Inferior parietal cortex (tissue), 1 donor: ENCODE data around the gene MAST4.
"Not testable (repeated sequence)": the region's sequence is repeated elsewhere in the genome, so short reads cannot be mapped to it uniquely, and the experiment has no call there.

ENCODE experiments used
- DNase-seq: peaks from one replicate; pipeline ENCODE4 v3.0.0-alpha.2; 2016; ENCODE audit errors: extremely low spot score

MAST4 gene

DNA sequence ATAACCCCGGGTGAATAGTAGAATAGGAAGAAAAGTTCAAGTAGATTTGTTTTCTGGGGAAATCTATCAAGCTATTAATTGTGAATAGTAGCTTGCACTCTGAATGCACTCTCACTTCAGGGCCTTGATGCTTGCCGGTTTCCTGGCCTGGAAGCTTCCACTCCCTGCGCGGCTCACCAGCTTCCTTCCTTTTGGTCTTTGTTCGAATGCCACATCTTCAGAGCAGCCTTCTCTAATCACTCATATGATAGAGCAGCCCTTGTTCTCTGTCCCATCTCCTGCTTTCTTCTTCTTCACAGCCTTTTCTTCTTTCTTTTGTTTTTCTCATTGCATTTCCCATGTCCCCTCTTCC, 146.7 kb downstream of the MAST4 start:
- DNase-seq: no peak

DNA sequence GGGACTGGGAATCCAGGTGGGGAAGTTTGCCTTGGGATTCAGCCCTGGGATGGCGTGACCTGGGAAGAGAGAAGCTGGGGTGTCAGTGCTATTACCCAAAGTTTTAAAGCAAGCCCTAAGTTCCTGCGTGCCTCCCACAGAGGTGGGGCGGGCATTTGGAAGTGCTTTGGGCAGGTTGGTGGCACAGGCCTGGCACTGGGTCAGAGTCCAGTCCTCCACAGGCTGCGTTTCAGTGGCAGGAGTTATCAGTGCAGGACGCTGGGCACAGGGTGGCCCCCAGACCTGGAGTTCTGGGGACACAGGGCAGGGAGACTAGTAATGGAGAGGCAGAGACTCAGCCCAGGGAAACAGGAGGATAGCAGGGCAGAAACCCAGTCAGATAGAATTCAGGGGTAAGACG, 147.2 kb downstream of the MAST4 start:
- DNase-seq: no peak

DNA sequence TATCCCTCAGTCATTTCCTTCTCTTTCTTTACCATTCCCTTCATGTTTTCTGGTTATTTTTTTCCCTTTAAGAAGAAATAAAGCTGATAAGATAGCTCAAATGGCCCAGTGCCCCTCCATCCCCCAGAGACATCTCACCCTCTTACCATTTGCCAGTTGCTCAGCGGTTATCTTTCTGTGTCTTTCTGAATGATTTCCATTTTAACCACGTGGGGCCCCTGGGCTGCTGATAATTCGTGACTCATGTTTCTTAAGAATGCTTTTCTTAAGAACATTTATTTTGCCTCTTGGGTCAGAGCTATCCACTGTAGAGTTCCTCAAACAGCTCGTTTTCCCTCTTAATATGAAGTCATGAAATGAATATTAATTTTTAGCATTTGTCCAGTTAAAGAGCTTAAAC, 147.8 kb downstream of the MAST4 start:
- no peak for DNase-seq

DNA sequence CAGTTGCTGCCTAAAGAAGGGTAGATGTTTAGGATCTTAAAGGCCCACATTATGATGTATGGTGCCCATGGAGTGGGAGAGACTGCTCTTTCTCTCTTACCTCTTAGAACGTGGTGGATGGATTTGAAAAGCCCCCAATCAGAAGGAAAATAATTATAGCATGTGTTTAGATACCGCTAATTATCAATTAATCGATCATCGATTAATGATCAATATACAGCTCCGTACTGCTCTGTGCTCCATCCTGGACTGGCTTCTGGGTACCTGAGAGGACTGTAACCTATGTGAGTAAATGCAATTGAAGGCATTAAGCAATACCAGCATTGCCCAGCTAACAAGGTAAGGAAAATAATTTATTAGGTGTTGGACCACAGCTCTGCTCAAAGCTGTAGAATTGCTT, 149.1 kb downstream of the MAST4 start:
- DNase-seq: no peak

DNA sequence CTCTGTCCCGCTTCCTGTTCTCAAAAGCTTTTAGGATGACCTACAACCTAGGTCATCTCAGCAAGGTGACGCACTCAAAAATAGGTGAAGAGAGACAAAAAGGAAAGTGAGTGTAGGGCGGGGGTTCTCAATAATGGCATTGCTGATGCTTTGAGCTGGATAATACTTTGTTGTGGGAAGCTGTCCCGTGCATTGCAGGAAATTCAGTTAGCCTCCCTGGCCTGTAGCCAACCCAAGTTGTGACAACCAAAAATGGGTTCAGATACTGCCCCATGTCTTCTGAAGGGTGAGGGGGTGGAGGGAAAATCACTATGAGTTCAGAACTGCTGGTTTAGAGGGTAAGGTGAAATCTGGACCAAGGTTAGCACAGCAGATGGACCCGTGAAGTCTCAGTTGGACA, 151.4 kb downstream of the MAST4 start:
- DNase-seq: no peak

DNA sequence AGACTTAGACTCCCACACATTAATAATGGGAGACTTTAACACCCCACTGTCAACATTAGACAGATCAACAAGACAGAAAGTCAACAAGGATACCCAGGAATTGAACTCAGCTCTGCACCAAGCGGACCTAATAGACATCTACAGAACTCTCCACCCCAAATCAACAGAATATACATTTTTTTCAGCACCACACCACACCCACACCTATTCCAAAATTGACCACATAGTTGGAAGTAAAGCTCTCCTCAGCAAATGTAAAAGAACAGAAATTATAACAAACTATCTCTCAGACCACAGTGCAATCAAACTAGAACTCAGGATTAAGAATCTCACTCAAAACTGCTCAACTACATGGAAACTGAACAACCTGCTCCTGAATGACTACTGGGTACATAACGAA, 156.5 kb downstream of the MAST4 start:
- not testable (repeated sequence) for DNase-seq

DNA sequence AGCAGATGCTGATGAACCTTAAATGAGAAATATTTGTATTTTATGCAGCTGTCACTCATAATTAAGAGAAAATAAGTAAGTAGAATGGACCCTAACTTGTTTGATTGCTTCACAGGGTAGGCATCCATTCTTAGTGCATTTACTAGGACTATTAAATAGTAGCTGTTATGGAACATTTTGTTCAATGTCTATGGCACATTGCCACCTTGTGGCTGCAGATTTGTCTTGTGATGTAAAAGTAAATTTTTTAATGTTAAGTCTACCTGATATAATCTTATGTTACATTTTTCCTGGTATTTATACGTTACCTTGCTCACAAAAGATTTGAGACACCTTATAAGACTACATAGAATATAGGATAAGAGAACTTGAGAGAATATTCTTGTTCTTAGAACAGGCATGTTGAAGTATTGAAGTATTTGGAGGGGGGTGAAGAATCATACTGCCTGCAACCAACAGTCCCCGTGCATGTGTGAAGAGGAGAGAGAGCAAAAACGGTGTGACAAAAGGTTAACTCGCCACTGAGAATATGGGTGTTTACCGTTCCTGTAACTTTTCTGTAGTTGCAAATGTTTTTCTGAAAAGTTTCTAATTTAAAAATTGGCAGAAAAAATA, 161.1 kb downstream of the MAST4 start:
- DNase-seq: peak; percentile 68

DNA sequence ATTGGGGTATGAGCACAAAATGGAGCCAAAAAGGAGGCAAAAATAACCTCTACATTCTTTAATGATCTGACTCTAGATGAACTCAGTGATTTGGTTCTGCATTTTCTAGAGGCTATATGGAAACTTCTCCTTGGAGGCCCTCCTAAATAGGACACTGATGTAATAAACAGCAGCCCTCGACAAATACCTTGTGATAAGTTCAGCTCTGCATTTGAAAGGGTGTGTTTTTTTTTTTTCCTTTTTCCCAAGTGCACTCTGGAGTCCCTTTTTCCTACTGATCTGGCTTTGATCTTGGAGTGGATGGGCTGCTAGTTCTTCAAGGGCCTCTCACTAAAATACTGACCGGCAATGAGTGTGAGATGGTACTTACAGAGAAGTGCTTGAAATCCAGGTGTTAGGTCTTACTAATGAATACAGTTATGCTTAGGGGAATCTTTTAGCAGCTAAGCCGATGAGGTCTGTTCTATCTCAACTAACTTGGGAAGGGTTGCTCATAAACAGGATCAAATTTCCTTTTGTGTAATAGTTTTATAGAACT, 161.7 kb downstream of the MAST4 start:
- DNase-seq: no peak

DNA sequence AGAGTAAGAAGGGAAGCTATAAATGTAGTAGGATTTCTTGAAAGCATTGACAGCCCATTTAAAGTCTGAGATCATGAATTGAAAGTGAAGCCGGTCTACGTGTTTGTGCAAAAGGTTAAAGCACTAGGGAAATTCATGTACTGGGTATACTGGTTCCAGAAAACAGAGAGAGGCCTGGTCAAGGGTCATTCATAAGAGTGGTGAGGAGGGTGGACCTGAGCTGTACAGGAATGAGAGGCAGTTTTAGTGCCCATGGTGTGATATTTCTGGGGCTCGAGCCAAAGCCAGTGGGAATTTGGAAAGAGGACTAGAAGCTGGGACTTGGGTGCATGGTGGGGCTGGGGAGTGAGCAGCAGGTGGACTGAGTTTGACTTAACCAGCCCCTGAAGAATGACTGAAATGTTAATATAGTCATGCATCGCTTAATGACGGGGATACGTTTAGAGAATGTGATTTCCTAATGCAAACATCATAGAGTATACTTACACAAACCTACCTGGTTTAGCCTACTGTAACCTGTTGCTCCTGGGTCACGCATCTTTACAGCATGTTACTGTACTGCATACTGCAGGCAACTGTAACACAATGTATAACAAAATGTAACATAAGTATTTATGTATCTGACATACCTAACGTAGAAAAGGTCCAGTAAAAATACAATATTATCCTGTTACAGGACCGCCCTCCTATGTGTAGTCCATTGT, 173.0 kb downstream of the MAST4 start:
- no peak for DNase-seq

DNA sequence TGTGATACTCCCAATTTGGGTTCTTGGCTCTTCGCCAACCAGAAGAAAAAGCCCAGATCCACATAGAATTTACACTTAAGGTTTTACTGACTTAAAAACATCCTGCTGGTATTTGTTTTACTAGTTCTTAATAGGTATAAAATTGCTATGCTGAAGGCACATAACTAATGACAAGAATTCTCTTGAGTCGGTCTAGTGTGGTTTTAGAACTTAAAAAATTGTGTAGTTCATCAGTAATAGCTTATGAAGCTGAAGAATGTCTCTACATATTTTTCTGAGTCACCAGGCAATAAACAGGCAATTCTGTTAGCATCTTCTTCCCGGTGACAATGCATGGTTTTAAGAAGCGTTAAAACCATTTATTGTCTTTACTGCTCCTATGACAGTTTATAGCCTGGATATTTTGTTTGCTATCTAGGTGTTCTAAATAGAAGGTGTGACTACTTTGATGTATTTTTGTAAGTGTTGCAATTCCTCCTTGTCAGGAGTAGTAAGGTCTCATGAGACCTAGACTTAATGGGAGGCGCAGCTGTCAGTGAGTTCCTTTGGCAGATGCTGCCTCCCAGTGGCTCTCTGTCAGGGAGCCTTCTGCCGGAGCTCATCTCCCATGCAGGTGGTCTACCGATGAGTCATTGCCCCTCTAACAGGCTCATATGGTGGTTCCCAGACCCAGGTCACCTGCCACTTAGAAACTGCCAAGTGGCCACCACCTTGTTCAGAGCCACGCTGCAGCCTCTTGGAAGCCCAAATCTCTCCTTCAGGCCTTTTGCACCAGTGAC, 173.8 kb downstream of the MAST4 start:
- DNase-seq: peak; percentile 25

DNA sequence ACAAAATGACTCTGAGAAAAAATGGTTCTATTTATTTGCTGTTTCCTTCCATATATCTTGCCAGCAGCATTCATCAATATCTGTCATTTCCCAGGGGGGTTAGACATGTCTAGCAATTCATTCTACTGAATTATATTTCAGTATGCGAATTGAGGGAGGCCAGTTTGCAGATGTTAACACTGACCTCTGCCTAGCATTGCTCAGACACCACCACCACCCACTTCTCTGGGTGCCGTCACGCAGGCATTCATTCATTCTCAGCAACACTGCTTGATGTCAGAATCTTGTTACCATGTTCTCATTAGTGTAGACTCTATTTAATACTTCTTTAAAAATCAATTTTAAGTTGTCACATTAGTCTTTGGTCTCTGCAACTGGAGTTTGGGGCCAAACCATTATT, 181.7 kb downstream of the MAST4 start:
- DNase-seq: no peak

DNA sequence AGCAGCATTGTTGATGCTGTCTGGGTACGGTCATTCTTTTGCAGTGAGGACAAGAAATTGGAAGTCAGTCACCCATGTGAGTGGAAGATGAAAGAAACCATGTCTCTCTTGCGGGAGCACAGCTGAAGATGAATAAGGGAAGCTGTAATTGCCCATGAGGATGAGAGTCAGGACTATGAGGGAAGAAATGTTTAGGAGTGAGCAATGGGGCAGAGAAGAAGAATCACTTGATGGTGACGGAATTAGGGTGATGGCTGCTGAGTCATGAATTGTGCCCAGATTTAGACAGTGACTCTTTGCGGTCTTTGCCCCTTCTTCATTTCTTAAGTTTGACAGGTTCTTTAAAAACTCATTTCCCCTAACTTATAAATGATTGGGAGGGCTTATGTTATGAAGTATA, 183.3 kb downstream of the MAST4 start:
- DNase-seq: no peak

DNA sequence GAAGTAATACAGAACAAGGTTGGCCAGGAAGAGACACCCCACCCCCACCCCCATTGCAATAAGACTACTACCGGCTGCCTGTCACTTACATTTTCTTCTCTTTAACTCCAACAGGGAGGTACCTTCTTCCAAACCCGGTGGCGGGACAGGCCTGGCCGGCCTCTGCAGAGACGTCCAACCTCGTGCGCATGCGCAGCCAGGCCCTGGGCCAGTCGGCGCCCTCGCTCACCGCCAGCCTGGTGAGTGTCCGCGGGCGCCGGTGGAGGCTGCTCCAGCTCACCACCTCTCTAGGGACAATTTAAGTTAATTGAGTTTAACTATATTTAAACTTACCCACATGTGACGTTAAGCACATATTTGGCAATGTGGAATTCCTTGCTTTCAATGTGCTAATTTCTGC, 192.4 kb downstream of the MAST4 start:
- no peak for DNase-seq

DNA sequence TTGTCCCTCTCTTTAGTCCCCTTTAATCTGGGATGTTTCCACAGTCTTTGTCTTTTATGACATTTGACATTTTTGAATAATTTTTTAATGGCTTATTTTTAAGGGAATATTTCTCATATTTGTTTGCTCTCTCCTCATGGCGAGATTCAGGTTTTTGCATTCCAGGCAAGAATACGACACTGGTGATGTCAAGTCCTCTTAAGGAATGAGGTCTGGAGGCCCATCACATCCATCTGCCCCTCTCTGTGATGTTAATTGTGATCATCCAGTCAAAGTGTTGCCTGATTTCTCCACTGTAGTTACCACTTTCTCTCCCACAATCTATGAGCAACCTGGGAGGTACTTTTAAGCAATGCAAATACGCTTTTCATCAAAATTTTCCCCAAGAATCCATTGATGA, 193.2 kb downstream of the MAST4 start:
- no peak for DNase-seq

DNA sequence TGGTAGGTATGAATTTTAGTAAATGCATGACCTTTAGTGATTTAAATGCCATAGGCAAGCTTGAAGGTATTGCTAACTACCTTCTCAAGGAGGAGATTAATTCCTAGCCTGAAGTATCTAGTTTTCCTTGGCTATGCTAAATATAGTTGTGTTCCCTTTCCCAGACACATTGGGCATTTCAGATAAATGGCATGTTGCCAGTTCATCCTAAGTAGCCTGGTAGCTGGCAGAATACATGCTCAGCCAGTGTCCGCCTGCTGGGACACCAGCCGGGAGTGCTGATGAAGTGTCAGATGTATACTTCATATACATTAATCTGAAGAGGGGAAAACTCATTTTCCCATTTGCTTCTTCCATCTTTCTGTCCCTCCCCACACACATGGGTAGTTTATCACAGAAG, 196.9 kb downstream of the MAST4 start:
- no peak for DNase-seq

DNA sequence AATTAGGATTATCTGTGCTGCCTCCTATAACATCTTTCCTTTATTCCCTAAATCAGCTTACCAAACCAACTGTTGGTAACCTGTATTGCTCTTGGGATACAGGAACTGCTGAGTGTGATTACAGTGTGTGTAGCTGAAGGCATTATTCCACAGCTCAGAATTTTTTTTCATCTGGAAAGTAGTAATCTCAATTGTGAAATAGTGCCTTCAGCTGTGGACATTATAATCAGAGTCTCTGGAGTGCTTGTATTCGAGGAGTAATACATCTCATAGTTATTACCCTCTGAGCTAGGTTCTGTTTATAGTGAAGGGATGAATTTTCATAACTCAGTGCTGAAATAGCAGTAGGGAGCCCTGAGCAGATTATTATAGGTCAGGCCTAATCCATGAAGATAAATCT, 199.5 kb downstream of the MAST4 start:
- DNase-seq: no peak

DNA sequence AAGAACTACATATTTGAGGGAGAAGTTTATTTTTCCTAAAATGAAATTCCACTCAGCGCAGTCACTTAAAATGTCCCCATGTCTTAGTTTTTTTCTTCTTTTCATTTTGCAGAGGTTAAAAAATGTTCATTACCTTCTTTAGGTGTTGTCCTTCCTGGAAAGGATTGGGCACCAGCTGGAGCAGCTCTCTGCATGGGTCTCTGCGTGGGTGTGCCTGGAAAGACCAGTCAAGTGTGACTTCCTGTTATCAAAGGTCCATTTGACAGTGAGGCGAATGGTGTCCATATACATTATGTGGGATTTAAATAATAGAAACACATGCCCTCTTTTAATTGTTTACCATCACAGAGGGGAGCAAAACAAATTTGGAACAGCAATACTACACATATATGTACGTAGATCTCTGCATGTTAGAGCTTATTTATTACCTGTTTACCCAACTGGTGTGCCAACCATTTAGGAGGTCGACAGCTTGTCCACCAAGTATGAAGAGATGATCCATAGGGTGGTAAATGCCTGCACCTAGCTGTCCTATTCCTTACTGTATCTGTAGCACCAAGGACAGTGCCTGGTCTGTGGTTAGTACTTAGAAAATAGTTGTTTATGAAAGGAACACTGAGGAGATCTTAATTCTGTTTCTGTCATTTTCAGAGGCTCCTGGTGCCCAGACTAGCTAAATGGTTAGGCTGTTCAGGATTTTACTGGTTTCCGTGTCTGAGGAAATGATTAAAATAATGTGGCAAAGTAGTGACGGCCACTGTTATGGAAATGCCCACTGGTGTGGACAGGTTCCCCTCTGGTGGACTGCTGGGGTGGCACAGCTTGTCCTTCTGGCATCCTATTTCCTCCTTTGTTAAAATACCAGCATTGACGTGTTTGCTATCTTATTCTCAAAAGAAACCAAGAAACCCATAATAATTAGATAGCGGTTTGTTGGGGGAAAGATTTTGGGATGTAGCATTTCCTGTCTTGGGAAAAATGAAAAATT, 200.4 kb downstream of the MAST4 start:
- no peak for DNase-seq

DNA sequence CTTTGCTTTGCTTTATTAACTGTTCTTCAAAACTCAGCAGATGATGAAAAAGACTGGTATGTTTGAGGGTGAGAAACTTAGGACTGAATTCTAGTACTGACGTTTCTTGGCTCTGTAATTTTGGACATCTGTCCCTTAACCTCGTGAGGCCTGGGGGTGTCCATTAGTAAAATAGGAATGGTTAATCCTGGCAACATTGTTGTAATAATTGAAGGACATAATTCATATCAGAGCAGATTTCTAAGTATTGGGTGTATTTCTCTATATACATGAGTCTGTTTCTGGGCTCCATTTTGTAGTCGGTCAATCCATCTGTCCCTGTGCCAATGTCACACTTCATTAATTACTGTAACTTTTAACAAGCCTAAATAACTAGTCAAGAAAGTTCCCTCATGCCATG, 206.7 kb downstream of the MAST4 start:
- no peak for DNase-seq

DNA sequence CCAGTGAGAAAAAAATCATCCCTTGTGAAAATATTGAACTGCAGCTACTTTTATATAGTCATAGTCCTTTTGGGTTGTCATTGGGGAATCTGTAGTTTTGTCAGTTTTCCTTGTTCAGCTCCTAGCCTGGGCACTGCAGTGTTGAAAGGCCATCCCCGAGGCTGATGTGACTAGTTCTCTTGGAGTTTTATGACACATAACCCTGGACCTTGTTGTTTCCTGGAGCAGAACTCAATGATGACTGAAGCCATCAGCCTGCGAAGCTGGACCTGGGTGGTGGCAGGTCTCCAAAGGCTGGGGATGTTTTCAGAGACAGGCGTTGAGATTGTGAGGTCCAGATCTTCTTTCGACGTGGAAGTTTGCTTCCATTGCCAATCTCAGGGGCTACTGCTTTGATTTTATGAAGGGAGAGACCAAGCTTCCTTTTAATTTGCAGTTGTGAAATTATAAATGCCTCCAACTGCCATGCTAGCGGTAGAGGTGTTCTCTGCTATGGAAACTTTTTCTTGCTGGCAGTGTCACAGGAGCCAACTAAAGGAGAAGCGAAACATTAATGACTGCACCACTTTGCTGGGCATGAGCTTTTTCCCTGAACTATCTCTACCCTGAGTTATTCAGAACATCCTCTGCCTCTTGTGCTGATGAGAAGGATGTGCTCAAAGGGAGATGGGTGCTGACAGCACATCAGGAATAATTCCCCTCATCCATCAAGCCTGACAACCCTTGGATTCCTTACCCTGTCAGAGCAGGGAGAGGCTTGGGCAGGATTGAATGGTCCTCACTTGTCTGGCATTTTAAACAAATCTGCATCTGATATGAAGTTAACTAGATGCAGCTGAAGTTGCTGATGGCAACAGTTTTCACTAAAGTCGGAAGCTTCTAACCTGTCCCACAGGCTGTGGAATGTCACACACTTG, 209.6 kb downstream of the MAST4 start:
- DNase-seq: no peak

DNA sequence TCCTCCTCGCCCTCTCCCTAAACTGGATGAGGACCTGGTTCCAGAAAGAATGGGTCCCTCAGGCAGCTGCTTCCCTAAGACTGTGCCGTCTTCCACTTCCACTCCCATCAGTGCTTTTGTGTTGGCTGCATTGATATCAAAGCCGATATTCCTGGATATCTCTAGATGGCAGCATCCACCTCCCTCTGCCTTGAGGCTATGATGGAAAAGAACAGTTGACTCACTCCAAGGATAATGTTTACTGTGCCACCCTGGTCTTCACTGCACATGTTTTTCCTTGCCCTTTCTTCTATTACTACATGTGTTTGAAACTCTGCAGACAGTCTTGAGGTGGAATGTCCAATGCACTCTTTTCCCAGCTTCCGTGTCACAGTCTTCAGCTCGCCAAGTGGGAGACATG, 211.6 kb downstream of the MAST4 start:
- DNase-seq: peak; percentile 73

DNA sequence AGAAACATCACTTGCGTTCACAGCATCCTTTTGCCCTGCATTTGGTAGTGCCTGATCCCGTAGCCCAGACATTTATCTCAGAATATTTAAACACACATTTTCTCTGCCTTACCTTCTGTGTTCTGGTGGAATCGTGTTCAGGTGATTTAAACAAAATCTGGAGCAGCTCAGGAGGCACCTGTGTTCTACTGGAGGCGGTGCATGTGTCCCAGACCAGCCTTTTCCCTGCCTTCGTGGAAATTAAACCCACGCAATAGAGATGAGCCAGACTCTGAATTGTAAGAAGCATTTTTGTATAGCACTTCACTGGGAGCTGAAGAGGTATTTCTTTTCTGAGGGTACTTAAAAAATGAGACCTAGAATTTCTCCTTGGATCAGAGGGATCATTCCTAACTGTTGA, 212.5 kb downstream of the MAST4 start:
- DNase-seq: no peak
